AG08396 (cell line): Measurements from ENCODE around the gene APBB3.

ENCODE experiments used
- DNase-seq: peaks from one replicate; pipeline ENCODE4 v3.0.0; 2012; ENCODE audit warnings: low spot score, mixed read lengths

The APBB3 gene

DNA sequence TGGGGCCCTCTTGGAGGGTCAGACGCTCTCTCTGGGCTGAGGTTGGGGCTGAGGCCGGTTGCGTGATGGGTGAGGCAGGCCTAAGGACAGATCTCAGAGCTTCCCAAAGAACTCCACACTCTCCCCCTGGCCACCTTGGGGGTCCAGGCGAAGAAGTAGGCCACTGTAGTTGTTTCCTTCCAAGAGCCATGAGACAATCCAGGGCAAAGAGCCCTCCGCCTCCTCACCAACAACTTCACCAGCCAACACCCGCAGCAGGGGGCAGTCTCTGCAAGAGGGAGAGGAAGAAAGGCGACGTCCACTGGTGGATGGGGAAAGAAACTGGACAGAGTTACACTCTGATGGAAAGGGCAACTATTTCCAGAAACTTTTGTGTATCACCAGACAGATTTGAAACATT, 10.9 kb upstream of the APBB3 start:
- DNase-seq: peak; percentile 30

DNA sequence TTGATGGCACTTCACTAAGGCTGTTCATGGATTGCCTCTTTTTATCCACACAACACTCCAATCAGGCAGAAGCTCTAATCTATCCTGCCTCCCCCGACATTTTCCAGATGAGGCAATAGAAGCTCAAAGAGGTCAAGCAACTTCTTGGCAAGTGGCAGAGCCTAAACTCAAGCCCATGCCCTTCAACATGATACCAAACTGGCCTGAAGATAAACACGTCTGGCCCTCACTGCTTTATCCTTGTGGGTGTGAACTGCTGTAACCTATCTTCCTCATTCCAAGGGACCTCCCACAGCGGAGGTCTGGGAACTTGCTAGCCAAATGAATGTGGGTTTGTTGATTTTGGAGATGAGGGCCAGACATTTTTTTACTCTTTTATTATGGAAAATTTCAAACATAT, 9.8 kb upstream of the APBB3 start:
- DNase-seq: no peak

DNA sequence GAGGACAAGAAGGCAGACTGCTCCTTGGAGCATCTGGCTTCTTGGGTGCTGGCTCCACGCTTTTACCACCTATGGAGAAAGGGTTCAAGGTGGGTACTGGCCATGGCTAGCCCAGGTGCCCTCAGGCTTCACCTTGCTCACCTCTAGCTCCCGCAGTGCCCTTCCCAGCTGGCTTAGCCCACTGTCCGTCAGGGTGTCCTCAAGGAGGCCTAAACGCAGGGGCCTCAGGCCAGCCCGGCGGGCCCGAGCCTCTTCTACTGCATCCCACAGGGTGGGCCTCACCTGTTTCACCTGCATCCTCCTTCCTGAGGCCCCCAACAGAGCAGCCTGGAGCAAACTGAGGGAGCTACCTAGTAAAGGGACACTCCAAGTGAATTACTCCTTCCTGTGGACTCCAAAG, 9.3 kb upstream of the APBB3 start:
- DNase-seq: no peak

DNA sequence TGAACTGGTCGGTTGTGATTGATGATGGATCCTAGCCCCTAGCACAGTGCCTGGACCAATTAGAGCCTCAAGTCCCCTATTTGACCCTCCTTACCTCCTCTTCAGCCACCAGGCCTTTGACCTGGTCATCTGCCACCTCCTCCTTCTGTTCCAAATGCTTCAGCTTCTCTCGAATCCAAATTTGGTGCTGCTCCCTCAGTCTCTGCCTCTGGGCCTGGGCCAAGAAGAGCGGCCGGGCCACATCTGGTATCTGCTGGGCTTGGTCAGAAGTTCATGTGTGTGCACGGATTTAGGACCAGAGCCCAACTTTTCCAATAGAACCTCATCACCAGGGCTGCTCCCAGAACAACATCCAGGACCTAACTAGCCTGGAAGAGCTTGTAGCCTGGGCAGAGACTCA, 6.7 kb upstream of the APBB3 start:
- DNase-seq: no peak

DNA sequence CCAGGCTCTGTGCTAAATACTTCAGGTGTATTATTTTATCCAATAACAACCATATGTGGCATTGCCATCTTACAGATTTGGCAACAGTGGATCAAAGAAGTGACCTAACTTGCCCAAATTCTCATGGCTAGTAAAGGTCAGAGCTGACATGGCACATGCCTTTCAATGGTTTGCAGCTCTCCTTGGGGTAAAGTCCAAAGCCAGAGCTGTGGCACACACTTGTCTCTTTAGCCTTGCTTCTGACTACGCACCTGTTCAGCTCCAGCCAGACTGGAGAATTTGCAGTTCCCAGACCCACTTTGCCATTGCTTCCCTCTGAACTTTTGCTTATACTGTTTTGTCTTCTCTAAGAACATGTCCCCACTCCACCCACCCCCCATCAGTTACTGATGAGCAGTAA, 6.1 kb upstream of the APBB3 start:
- no peak for DNase-seq

DNA sequence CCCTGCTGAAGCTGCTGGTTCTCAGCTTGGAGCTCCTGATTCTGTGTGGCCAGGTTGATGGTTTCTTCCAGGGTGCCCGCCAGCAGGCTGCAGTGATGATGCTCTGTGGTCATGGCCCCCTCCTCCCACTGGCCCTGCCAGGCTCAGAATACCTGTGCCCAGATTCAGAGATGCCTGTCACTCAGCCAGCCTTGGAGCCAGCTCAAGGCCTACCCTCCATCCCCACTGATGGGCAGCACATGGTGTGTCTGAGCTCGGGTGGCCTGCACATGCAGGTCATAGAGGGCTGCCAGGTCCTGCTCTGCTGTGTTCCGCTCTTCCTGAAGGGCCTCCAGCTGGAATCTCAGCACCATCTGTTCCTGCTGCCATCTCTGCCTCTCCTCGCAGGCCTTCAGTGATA, 5.7 kb upstream of the APBB3 start:
- no peak for DNase-seq

DNA sequence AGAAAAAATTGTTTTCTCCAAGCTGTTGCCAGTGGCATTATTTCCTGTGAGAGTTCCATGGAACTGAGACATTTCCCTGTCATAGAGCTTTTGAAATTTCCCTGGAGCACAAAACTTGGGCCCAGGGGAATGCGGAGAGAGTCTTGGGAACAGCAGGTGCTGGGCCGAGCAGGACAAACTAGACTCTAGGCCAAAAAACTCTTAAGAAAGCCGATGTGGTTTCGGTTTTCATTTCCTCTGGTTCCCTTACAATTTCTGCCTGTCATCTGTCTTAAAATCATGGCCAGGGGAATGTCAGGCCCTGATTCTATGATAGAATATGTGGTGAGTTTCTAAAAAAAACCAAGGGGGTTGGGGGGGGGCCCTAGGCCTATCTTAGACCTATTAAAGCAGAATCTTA, 4.8 kb upstream of the APBB3 start:
- no peak for DNase-seq

DNA sequence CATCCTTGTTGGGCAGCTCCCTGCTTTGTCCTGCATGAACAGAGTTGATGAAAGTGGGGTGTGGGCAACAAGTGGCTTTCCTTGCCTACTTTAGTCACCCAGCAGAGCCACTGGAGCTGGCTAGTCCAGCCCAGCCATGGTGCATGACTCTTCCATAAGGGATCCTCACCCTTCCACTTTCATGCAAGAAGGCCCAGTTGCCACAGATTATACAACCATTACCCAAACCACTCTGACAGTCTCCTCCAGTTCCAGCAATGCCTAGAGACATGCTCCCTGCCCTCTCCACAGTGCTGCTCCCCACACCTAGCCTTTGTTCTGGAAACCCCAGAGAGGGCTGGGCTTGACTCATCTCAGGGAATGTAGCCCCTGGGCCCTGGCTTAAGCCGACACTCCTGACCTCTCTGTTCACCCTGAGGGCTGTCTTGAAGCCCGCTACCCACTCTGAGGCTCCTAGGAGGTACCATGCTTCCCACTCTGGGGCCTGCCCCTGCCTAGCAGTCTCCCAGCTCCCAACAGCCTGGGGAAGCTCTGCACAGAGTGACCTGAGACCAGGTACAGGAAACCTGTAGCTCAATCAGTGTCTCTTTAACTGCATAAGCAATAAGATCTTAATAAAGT, 4.2 kb upstream of the APBB3 start:
- DNase-seq: no peak

DNA sequence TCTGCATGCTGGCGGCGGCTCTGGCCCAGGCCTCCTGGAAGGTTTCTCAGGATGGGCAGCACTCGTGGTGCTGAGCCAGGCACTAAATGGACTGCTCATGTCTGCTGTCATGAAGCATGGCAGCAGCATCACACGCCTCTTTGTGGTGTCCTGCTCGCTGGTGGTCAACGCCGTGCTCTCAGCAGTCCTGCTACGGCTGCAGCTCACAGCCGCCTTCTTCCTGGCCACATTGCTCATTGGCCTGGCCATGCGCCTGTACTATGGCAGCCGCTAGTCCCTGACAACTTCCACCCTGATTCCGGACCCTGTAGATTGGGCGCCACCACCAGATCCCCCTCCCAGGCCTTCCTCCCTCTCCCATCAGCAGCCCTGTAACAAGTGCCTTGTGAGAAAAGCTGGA, 3.5 kb upstream of the APBB3 start:
- no peak for DNase-seq

DNA sequence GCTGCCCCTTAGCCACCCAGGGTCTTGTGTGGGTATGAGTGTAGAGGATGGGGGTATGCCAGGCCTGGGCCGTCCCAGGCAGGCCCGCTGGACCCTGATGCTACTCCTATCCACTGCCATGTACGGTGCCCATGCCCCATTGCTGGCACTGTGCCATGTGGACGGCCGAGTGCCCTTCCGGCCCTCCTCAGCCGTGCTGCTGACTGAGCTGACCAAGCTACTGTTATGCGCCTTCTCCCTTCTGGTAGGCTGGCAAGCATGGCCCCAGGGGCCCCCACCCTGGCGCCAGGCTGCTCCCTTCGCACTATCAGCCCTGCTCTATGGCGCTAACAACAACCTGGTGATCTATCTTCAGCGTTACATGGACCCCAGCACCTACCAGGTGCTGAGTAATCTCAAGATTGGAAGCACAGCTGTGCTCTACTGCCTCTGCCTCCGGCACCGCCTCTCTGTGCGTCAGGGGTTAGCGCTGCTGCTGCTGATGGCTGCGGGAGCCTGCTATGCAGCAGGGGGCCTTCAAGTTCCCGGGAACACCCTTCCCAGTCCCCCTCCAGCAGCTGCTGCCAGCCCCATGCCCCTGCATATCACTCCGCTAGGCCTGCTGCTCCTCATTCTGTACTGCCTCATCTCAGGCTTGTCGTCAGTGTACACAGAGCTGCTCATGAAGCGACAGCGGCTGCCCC, 2.9 kb upstream of the APBB3 start:
- no peak for DNase-seq

DNA sequence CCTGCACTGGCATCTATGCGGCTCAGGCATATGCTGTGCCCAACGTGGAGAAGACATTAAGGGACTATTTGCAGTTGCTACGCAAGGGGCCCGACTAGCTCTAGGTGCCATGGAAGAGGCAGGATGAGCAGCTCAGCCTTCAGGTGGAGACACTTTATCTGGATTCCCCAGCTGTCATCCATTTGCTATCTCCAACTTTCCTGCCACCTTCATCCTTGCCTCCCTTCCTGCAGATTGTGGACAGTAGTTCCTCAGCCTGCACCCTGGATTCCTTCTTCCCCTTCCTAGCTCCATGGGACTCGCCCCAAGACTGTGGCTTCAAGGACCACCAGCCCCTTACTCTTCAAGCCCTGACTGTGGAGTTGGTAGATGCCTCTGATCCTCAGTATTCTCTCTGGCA, 2.3 kb upstream of the APBB3 start:
- no peak for DNase-seq

DNA sequence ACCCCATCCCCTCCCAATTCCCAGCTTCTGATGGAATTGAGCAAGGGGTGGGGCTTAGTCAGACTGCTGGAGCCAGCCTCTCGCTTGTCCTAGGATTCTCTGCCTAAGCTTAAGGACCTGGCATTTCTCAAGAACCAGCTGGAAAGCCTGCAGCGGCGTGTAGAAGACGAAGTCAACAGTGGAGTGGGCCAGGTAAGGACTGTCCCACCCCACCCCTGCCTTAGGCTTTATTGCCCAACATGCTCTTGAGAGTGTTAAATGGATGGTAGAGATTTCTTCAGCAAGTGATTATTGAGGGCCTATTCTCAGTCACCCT, 1.3 kb upstream of the APBB3 start:
- peak; percentile 24 for DNase-seq

DNA sequence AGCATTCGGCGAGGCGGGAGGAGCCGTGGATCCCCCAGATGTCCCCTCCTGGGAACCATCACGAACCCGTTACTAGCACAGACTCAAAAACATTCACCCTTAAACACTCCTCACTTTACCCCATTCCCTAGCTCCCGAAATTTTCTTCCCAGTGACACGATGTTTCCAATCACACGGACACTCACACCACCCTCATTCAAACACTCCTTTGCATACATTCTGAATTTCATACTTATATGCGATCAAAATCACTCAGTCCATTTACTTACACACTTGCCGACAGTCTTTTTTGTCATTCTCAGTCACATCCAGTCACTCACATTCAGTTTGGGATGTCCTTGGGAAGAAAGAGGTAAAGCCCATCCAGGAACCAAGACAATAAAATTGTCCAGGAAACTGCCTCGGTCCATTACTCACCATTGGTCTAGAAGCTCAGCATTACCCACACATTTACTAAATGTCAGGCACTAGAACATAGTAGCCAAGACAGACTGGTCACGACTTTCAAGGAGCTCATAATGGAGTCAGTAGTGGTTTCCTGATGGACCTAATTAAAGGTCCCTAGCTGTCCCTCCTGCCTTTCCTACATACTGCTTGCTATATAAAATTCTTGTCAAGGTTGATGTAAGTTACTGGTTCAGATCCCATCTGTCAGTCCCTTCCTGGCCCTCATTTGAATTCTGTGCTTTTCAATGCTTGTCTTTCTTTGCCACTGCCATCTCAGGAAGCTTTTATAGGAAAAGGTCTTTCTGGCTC, 804 bp upstream of the APBB3 start:
- no peak for DNase-seq

DNA sequence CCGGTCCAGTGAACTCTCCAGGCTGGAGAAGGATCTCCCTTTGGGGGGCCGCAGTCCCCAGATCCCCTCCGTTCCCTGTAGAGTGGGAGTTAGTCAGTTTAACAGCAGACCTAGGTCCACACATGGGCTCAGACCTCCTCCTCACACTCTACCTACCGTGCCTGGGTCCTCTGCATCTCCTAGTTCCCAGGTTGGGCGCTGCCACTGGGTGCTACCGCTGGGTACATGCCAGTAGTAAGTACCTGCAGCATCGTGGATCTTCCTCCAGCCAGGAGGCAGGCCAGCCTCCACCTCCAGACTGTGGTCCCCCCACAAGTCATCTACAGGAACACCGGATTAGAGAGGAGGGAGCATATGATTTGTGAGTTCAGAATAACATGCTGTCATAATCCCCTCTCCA, 802 bp downstream of the APBB3 start:
- DNase-seq: no peak

DNA sequence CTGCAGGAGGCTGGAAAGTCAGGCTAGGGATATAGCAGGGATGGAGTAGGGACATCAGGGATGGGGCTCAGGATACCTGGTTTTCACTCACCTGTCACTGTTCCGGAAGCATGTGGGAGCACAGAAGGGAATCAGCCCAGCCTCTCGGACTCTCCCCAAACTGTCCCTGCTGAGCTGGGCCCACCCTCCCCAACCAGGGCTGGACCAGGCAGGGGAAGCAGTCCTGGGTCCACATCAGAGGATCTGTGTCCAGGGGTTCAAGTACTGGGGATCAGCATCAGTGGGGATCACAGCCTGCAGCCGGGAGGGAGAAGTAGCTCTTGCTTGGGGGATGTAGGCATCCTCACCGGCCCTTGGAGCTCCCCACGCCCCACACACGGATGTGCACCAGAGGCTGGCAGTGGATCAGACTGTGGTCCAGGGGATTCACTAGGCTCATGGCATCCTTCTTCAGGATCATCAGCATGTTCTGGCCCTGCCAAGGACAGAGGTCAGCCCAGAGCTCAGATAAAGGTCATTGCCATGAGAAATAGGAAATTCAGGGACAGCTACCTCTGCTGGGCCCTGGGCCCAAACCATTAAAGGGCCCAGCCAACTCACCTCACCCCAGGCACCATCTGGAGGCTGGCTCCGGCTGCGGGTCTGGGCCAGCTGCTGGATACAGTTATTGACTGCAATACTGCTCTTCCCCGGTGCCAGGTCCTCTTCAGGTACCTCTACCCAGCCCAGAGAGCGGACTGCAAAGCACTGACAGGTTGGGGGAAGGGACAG, 2.5 kb downstream of the APBB3 start:
- DNase-seq: no peak

DNA sequence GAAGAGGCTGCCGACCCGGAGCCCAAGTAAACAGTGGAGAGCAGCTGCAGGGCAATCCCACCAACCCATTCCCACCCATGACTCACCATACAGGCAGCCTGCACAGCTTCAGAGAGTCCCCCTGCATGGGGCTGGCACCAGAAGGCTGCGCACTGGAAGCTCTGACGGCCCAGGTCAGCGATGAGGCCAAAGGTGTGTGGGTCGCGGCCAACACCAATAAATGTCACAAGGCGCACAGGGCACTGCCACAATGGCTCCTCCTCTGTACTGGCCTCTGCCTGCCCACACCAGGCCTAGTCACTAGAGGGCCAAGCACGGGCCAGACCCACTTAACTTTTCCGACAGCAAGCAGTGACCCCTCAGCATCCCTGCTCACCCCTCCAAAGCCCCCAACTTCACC, 4.2 kb downstream of the APBB3 start:
- DNase-seq: no peak

DNA sequence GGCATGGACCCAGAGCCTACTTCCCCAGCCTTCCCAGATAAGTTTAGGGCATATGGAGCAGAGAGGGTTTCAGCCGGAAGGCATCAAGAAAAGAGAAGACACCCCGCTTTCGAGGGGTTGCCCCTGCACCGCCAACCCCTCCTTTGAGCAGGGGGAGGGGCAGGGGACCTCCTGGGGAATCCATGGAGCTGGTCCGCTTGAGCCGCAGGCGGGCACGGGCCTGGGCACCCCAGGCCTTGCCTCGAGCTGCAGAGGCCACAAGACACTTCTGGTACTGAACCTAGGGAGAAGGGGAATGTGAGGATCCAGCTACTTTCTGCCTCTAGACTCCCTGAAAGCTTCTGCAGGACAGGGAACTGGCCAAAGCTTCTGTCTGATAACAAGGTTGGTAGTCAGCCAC, 5.9 kb downstream of the APBB3 start:
- no peak for DNase-seq

DNA sequence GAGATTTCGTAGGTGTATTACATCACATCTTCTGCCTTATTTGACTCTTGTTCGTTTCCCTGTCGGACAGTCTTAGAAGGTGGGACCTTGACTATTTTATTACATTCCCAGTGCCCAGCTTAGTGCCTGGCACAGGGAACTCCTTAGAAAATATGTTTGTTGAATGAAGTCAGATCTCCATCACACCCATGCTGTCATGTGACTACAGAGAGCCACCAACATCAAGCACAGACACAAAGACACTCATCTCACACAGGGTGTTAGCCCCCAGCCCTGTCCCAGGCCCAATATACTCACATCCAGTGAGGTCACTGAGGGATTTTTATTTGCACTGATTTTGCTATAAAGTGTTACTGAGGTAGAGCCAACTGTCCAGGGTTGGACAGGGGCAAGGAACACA, 6.4 kb downstream of the APBB3 start:
- no peak for DNase-seq

DNA sequence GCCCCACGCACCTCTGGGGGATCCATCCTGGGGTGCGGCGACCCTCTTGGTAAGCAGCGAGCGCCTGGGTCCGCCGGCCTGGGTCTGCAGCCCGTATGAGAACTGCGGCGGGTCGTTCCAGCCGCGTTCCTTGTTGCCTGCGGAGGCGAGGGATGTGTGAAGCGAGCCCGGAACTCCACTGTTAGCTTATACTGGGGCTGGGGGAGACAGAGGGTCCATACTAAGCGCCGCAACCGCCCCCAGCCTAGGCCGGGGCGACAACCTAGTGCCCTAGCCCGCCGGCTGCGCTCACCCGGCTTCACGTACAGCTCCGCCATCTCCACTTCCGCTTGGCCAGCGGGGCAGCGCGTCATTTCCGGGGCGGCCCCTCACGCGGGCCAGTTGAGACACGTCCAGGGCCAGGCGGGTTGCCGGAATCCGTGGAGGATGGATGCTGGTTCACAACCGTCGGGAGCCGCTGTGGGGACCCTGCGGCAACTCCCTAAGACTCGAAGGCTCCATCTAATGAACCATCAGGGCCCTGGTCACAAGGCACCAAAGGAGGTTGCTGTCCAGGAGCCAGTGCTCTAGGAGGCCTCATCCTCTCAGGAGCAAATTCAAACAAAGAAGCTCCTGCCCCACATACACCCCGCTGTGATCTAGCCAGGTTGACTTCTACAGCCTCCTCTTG, 7.1 kb downstream of the APBB3 start, which contains the start of gene SRA1:
Gene SRA1, minus strand, starts transcription at position 338 of the 670 bp plus-strand sequence. Its CDS starts 21 bp downstream, at position 317.
- DNase-seq: peak; percentile 93

DNA sequence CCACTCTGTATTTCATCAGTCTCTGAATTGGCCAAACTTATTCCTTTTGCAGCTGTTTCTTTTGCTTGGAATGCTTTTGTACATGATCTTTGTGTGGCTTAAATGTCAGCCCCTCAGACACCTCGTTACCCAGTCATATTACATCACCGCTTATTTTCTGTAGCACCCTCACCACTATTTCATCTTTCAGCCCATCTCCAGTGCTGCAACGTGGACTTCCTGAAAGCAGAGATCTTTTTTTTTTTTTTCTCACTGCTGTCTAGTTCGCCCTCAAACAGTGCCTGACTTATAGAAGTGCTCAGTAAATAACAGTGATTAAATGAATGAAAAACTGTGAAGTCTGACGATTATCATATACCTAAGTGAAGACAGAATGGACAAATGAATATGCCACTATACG, 8.0 kb downstream of the APBB3 start:
- no peak for DNase-seq

DNA sequence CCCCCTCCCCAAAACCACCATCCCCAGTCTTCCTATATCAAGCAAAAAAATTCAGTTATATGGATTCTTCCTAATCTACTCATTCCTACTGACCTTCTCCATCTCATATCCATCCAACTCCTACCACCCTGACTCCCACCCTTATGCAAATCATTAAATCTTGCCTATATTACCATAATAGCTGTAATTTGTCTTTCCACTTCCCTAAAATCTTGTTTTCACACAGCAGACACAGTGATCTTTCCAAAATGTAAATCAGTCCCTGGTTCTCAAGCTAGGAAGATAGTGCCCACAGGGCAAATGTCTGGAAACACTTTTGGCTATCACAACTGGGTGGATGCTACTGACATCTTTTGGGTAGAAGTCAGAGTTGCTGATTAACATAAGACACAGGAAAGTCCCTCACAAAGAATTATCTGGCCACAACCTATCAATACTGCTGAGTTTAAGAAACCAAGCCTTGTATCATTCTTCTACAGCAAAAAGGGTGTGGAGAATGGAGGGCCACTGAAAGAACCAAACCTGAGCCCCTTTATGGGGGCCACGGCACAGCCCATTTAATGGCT, 8.6 kb downstream of the APBB3 start:
- DNase-seq: no peak

DNA sequence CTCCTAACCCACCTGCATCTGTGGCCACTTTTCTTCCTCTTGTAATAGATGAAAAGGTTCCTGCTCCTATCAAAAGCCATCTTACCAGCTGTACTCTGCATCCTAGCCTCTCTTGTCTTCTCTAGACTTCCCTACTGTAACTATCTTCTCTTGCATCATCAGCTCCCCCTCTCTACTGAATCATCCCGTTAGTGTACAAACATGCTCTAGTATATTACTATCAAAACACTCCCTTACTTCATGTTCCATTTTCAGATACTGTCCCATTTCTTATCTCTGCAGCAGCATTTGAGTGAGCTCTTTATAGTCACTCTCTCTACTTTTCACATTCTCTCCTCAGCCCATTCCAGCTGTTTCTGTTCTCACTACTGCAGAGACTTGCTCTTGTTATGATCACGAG, 9.9 kb downstream of the APBB3 start:
- peak; percentile 47 for DNase-seq
